Progenitor cell of endocrine pancreas (in vitro differentiated cells): Measurements from ENCODE around the gene HINT2. TPM values are rescaled to one million over a fixed set of nuclear protein-coding genes. Genes with fewer than 3 reads are reported as not detected.

ENCODE experiments used
- DNase-seq: peaks from one replicate; pipeline ENCODE4 v3.0.0; 2021; ENCODE audit warnings: low spot score; ENCODE audit not compliant: unreplicated experiment
- H3K27ac Mint-ChIP-seq: 2 replicates; pipeline ENCODE4 v1.8.0; 2021; ENCODE audit warnings: mild to moderate bottlenecking, moderate library complexity, mixed read lengths
- H3K27me3 Mint-ChIP-seq: 2 replicates; pipeline ENCODE4 v1.8.0; 2021; ENCODE audit warnings: mixed read lengths
- H3K36me3 Mint-ChIP-seq: 2 replicates; pipeline ENCODE4 v1.8.0; 2022; ENCODE audit warnings: mixed read lengths; ENCODE audit not compliant: insufficient read depth
- H3K4me1 Mint-ChIP-seq: 2 replicates; pipeline ENCODE4 v1.8.0; 2021; ENCODE audit warnings: low read depth, mixed read lengths
- H3K4me3 Mint-ChIP-seq: 2 replicates; pipeline ENCODE4 v1.8.0; 2021; ENCODE audit warnings: low read depth, mild to moderate bottlenecking, moderate library complexity, mixed read lengths
- H3K9me3 Mint-ChIP-seq: 2 replicates; pipeline ENCODE4 v1.8.0; 2021; ENCODE audit warnings: low read depth, mixed read lengths
- total RNA-seq: library from RNA; stranded (reverse); gene quantifications from 2 replicates; pipeline ENCODE4 v1.2.1, GENCODE V29; 2021
- TF ChIP-seq, protein P1 (sequence below): fragments of 200-600 bp; sonication (generic); IDR thresholded peaks from one replicate; pipeline ENCODE4 v1.5.0; 2021; ENCODE audit warnings: antibody characterized with exemption, mild to moderate bottlenecking; ENCODE audit not compliant: unreplicated experiment

HINT2 gene
- total RNA-seq, 1 donor from 2014 or later: 37.7 TPM

DNA sequence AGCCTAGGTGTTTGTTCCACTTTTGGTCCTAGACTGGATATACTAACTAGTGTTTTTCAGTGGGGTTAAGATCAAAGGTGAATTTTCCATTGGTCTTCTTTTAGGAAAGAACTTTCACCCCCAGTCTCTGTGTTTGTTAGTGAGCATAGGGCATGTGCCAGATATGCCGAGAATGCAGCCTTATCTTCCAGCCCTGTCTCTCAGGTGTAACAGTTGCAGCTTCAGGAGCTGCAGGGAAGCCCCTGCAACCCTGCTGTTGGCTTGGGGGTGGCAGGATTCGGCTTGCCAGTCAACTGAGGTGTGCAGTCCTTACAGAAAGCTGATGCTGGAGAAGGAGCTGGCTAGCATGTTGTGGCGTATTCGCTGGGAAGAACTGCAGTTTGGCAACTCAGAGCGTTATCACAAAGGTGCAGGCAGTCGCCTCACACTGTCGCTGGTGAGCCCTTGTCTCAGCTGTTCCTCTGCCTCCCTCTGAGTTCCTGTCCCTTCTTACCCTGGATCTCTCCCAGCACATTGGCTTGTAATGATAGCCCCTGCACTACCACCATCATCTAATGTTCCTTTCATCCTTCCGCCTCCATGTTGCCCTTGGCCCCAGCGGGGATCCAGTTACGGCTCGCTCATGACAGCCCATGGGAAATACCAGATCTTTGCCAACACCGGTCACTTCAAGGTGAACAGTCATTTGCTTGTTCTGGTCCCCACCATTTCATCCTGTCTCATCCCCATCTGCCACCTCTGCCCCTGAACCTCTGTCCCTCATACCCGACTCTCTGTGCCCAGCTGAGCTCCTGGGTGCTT, 13.3 kb downstream of the HINT2 start:
- peaks cover 6% of the 10 kb centered on the region for H3K4me1 Mint-ChIP-seq
- no peak for DNase-seq
- peaks cover 14% of the 10 kb centered on the region for H3K36me3 Mint-ChIP-seq
- TF ChIP-seq, protein P1, sequence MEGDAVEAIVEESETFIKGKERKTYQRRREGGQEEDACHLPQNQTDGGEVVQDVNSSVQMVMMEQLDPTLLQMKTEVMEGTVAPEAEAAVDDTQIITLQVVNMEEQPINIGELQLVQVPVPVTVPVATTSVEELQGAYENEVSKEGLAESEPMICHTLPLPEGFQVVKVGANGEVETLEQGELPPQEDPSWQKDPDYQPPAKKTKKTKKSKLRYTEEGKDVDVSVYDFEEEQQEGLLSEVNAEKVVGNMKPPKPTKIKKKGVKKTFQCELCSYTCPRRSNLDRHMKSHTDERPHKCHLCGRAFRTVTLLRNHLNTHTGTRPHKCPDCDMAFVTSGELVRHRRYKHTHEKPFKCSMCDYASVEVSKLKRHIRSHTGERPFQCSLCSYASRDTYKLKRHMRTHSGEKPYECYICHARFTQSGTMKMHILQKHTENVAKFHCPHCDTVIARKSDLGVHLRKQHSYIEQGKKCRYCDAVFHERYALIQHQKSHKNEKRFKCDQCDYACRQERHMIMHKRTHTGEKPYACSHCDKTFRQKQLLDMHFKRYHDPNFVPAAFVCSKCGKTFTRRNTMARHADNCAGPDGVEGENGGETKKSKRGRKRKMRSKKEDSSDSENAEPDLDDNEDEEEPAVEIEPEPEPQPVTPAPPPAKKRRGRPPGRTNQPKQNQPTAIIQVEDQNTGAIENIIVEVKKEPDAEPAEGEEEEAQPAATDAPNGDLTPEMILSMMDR: no peak
- H3K9me3 Mint-ChIP-seq: no peaks in the 10 kb centered on the region
- H3K27me3 Mint-ChIP-seq: no peaks in the 10 kb centered on the region
- H3K27ac Mint-ChIP-seq: no peak overlapping the region
- no peak overlapping the region for H3K4me3 Mint-ChIP-seq

DNA sequence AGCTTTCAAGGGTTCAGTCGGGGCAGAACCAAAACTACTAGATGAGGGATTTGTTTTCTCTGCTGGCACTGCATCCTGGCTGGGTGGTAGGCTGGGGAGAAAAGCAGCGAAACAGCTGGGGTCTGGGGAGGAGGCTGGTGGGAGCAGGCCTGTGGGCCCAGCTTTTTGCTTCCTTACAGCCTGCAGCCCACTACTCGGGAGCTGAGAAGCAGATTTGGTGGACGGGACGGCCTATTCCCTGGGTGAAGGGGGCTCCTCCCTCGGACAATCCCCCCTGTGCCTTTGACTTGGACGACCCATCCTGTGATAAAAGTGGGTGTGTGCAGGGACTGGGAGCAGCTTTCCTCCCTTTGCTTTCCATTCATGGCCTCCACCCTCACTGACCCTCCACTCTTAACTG, 14.3 kb downstream of the HINT2 start:
- Mint-ChIP-seq H3K4me3 (no peak overlapping the region), H3K27me3 (no peaks in the 10 kb centered on the region), H3K9me3 (no peaks in the 10 kb centered on the region), H3K27ac (peak overlapping the region; percentile 79), H3K36me3 (peaks cover 14% of the 10 kb centered on the region), H3K4me1 (peaks cover 6% of the 10 kb centered on the region)
- DNase-seq: no peak
- TF ChIP-seq, protein P1: no peak

DNA sequence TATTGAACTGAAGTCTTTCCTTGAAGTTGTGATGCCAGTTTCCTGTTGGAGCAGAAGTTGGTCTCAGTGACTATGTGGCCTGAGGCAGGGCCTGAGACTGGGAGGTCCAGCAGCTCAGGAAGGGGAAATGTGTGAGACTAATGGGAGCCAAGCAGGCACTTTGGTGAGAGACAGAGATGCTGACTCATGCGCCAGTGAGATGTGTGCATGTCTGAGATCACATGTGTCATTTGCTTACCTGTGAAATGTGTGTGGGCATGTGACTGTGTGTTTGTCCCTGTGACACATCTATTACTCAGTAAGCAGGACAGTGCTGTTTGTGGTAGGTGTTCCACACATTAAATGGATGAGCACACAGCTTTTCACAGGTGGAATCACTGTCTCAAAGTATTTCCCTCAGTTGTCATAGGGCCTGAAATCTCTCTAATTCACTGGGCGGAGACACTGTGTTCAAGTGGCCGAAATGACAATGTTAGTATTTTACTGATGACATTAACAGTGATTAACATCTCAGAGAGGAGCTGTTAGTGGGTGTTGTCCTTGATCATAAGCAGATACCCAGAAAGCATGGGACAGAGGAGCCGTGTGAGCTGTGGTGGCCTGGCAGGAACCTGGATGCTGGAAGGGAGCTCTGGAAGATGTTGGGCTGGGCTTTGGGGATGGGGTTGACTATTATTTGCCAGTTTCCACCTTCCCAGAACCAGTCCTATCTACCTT, 16.0 kb downstream of the HINT2 start:
- H3K27ac Mint-ChIP-seq: no peak overlapping the region
- H3K4me1 Mint-ChIP-seq: peaks cover 6% of the 10 kb centered on the region
- H3K36me3 Mint-ChIP-seq: peaks cover 9% of the 10 kb centered on the region
- TF ChIP-seq, protein P1: no peak
- no peaks in the 10 kb centered on the region for H3K27me3 Mint-ChIP-seq
- DNase-seq: no peak
- H3K9me3 Mint-ChIP-seq: no peaks in the 10 kb centered on the region
- no peak overlapping the region for H3K4me3 Mint-ChIP-seq

DNA sequence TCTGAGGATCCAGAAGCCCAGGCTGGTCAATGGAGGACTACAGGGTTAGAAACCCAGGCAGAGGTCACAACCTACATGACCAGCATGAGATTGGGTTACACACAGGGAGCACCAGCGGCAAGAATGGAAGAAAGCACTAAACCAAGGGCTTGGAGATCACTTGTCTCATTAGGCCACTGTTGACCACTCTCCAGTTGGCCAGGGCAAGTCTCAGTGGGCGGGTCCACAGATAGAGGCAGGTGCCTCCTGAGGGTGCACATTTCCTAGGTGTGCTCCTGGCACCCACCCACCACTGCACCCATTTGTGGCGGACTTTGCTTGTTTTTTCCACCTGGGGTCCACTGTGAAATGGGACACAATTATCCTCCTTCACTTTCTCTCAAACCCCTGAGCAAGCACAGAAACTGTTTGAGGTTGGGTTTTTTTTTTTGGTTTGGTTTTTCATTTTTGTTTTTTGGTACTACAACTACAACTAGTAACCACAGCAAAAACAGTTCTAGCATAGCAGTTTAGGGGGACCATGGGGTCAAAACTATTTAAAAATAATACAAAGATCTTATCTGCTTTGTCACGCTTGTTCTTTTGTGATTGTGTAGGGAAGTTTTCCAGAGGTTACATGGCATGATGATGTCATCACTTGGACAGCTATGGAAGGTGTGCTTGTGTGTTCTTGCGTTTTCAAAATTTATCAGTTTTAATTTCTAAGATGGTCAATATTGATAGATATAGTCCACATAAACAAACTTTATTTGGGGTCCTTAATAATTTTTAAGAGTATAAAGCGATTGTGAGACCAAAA, 17.3 kb downstream of the HINT2 start:
- TF ChIP-seq, protein P1: no peak
- peaks cover 3% of the 10 kb centered on the region for H3K27me3 Mint-ChIP-seq
- no peak overlapping the region for H3K4me3 Mint-ChIP-seq
- H3K9me3 Mint-ChIP-seq: no peaks in the 10 kb centered on the region
- H3K36me3 Mint-ChIP-seq: peaks cover 9% of the 10 kb centered on the region
- H3K4me1 Mint-ChIP-seq: peaks cover 6% of the 10 kb centered on the region
- peak overlapping the region; percentile 13 for H3K27ac Mint-ChIP-seq
- no peak for DNase-seq

DNA sequence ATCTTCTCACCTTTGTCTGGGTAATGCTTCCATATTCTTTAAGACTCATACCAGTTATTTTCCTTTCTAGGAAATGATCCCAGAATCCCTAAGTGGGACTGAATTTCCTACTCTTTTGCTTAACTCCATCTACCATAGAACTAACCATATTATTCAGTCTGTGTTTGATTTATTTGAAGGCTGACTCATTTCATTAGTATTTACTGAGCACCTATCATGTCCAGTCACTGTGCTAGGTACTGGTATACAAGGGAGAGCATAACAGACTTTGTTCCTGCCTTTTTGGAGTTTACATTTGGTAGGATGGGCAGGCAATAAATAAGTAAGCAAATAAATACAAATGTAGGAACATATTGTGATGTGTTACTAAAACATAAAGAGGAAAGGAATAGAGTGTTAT, 19.1 kb downstream of the HINT2 start:
- peaks cover 3% of the 10 kb centered on the region for H3K27me3 Mint-ChIP-seq
- H3K9me3 Mint-ChIP-seq: no peaks in the 10 kb centered on the region
- peaks cover 3% of the 10 kb centered on the region for H3K36me3 Mint-ChIP-seq
- no peak for DNase-seq
- H3K27ac Mint-ChIP-seq: no peak overlapping the region
- no peak overlapping the region for H3K4me3 Mint-ChIP-seq
- H3K4me1 Mint-ChIP-seq: peaks cover 2% of the 10 kb centered on the region
- TF ChIP-seq, protein P1: no peak
